ENCODE results near the gene TRPM1.

- TF ChIP-seq CTCF (IDR thresholded peaks at IDR 0.05), result no peak
- TF ChIP-seq POLR2A (IDR thresholded peaks at IDR 0.05), result no peak
Observed at GRCh38 chr15:31127596-31128261, 26.2 kb upstream of the TRPM1 start.
